NCI-H526 (cell line): ENCODE measurements around the gene KCNQ5.
A peak's percentile ranks its signal among the peaks of the same experiment; 100 is the strongest.

ENCODE experiments used
- DNase-seq, 2 experiments: peaks; one replicate each; lab custom pipeline; 2025; lab: John Stamatoyannopoulos, UW

KCNQ5 gene

GRCh38 chr6:73058736-73059135, 436.9 kb downstream of the KCNQ5 start:
- peak in 1 of 2 experiments; percentile 15 for DNase-seq

GRCh38 chr6:73062130-73062529, 440.3 kb downstream of the KCNQ5 start:
- peak; percentile 28 to 47 for DNase-seq

- DNase-seq, result no peak
Measured at GRCh38 chr6:73062837-73063236, 441.0 kb downstream of the KCNQ5 start.

GRCh38 chr6:73064266-73064665, 442.4 kb downstream of the KCNQ5 start:
- DNase-seq, result no peak

DNA sequence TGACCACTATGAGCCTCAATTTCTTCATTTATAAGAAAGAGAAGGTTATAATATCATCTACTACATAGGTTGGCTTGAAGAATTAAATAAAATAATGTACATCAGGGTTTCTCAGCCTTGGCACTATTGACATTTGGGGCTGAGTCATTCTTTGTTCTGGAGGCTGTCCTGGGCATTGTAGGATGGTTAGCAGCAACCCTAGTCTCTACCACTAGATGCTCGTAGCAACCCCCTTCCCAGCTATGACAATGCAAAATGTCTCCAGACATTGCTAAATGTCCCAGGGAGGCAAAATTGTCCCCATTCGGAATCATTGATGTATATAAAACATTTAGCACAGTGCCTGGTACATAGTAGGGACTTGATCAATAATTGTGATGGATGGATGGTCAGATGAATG, 451.4 kb downstream of the KCNQ5 start:
- no peak for DNase-seq

DNA sequence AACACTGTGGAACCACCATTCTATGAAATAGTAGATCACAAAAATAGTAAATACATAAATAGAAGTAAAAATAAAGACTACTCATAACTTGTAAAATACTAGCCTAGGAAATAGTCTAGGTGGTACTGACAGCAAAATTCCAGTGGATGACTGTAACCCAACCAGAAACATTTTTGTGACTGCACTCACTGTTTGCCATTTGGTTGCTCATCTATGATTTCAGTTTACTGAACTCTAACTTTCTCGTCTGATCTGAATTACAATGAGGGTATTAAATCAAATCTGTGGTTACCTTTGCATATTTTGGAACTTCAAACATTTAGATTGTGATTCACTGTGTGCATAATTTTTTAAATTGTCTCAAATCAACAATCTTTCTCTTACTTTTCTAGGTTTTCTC, 452.3 kb downstream of the KCNQ5 start:
- DNase-seq, result no peak

GRCh38 chr6:73076211-73076954, 454.5 kb downstream of the KCNQ5 start:
- peak; percentile 29 to 51 for DNase-seq

DNA sequence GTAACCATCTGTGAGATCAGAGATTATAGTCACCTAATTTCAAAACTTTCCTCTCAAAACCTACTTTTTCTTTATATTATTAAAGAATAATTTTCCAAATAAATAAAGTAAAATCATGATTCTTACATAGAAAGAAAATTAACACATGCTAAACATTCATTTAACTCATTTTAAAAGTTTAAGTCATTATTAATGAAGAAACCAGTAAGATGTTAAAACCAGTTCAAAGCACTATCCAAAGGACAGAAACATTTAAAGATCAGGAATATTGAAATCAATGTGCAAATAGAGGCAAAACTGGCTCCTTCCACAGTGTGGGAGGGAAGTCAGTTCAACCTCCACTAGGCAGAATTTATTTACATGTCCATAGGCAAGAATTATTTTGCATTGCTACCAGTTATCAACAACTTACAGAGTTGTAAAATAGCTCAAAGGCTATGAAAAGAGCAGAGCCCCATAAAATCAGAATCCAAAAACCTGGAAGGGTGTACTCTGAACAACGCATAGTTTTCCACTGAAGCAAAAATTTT, 456.5 kb downstream of the KCNQ5 start:
- peak; percentile 20 to 44 for DNase-seq

DNA sequence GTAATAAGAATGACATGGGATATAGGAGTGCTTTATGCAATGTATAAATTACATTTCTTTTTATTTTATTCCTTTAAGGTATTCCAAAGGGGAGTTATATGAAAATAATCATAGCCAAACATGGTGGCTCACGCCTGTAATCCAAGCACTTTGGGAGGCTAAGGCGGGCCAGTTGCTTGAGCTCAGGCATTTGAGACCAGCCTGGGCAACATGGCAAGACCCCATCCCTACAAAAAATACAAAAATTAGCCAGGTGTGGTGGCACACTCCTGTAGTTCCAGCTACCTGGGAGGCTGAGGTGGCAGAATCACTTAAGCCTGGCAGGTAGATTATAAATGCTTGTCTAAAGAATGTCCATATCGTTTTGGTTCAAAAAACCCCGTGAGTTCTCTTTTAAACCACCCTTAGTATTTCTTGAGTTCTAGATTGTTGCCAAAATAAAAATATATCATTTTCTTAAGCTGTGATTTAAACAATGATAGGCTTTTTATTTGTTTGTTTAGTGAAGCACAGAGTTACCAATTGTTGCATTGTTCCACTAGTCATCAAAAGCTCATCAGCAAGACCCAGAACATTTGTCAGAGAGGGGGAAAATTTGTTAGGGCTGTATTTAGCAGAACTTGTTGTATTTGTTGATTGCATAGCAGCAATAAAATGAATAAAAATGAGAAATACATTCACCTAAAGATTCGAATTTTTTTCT, 457.2 kb downstream of the KCNQ5 start:
- no peak for DNase-seq

DNA sequence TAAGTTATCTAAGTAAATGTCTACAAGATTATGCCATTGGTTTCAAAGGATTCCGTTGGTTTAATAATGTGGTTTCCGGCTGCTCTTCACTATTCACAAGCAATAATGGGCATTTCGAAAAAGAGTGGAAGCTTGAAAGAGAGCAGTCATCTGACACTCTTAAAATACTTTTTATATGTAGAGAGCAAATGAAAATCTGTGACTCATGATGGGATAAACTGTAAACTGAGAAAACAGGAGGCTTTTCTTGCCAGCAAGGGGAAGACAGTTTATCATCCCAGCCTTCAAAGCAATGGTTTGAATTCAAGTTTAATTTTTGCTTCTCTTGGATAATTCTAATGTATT, 457.7 kb downstream of the KCNQ5 start:
- DNase-seq, result no peak

GRCh38 chr6:73079978-73080377, 458.1 kb downstream of the KCNQ5 start:
- peak in 1 of 2 experiments; percentile 33 for DNase-seq

DNA sequence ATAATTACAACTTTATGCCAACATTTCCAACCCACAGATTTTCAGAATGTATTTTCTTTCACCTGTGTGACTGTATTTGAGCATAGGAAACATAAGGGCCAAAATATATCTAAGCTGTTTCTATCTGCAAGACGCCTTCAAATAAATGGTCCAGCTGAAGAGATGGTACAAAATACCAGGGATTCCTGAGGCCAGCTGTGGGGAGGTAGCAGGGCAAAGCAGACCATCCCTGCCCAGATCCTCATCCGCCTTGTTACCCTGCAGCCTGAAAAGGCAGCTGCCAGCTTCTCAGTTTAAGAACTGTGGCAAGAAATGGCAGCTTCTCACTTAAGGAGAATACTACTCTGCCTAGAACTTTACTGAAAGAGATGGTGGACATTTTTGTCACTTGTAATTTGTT, 460.1 kb downstream of the KCNQ5 start:
- no peak for DNase-seq

DNA sequence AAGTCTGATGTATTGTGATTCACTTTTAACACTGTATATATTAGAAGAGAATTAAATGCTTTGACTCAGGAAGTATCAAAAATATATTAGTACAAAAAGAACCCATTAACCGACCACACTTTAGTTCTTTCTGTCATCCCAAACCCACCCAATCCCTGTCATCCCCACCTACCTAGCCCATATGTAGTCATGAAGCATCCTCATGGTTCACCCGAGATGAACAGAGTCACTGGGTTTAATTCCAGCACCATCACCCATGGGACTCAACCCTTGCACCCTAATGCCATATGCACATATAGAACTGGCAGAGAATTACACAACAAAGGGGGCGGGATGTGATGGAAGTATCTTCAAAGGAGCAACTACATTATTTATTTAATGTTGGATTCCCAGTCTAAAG, 462.0 kb downstream of the KCNQ5 start:
- DNase-seq, result no peak

- no peak for DNase-seq
Measured at GRCh38 chr6:73085443-73085871, 463.6 kb downstream of the KCNQ5 start.

GRCh38 chr6:73086726-73087125, 464.9 kb downstream of the KCNQ5 start:
- DNase-seq, result no peak

GRCh38 chr6:73088138-73088813, 466.4 kb downstream of the KCNQ5 start:
- DNase-seq, result no peak

DNA sequence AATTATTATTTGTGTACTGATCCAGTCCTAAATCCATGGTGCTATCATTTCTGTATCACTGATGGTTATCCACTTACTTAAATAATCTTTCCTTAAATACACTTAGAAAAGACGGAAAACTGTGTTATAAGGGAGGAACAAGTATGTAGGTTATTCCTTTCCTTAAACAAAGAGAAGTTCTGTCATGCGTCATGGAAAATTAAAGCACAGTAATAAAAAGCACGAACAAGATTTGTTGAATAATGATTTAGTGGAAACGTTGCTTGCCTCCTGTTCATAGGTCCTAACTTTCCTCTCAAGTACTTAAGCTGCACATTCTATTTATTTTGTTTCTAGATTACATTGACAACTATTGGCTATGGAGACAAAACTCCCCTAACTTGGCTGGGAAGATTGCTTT, 483.1 kb downstream of the KCNQ5 start:
- no peak for DNase-seq

GRCh38 chr6:73107016-73107415, 485.2 kb downstream of the KCNQ5 start:
- DNase-seq, result no peak

DNA sequence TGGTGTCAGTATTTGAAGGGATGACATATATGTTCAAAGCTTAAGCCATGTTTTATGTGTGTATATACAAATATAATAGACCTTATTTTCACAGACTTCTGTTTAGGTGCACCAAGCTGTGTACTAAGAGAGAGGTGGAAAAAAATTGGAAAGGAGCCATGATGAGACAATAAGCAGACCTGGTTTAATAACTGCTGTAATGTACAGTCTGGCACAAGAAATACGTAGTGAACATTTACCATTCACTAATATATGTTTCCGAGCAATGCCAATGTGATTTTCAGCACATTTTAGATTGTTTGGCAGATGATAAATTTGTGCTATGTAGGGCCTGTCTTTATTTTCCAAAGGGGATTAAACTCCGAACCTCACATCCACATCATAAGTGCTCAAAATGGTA, 487.1 kb downstream of the KCNQ5 start:
- DNase-seq, result no peak

DNA sequence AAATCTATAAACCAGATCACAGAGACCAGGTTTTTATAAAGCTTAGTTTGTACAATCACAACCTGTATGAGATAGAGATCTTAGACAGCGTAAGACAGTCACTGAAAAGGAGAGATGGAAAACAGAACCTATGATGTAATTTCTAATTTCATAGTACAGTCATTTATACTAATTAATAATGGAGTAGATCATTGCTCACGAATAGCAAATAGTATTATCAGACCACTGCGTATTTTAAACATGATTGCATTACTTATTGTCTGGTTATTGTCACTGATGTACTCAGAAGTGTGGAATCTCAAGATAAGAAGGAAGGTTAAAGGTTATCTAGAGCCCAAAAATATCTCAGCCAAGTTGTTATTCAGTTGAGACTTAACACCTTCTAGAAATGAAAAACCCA, 487.8 kb downstream of the KCNQ5 start:
- no peak for DNase-seq

DNA sequence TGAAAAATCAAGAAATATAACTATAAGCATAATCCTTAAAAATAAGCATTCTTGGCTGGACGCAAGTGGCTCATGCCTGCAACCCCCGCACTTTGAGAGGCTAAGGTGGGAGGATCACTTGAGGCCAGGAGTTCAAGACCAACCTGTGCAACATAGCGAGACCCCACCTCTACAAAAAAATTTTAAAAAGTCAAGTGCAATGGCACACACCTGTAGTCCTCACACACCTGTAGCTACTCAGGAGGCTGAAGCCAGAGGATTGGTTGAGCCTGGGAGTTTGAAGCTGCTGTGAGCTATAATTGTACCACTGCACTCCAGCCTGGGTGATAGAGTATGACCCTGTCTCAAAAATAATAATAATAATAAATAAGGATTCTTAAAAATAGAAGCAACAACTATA, 494.5 kb downstream of the KCNQ5 start:
- no peak for DNase-seq

- no peak for DNase-seq
Measured at GRCh38 chr6:73121421-73121993, 499.6 kb downstream of the KCNQ5 start.
